HL-60 (cell line): ENCODE measurements around the gene AFF3.

Source experiments
- DNase-seq, 2 experiments: peaks; one replicate each; pipeline ENCODE4 v3.0.0-alpha.2; 2010 to 2020; ENCODE audit warnings: low read depth in 1 of 2, low spot score in 1 of 2
- H3K27ac ChIP-seq: fragments of 250-450 bp; sonication (Bioruptor Pico); replicated peaks from 2 replicates; pipeline ENCODE4 v1.5.1; 2020; ENCODE audit warnings: mild to moderate bottlenecking, moderate library complexity
- H3K27me3 ChIP-seq: fragments of 250-450 bp; sonication (Bioruptor Pico); 2 replicates; pipeline ENCODE4 v1.5.1; 2021; ENCODE audit warnings: mild to moderate bottlenecking, moderate library complexity; ENCODE audit not compliant: insufficient read depth, poor library complexity, severe bottlenecking
- H3K4me3 ChIP-seq: replicated peaks from 2 replicates; pipeline ENCODE4 v1.5.1; 2011; ENCODE audit warnings: mild to moderate bottlenecking, control low read depth, low read length; ENCODE audit not compliant: insufficient read depth
- GABPA ChIP-seq: IDR thresholded peaks from 2 replicates; pipeline ENCODE4 v1.6.1; 2012; ENCODE audit warnings: low read depth
- POLR2AphosphoS5 ChIP-seq: IDR thresholded peaks from 2 replicates; pipeline ENCODE4 v1.6.1; 2012; ENCODE audit warnings: low read depth
- SPI1 ChIP-seq: IDR thresholded peaks from 2 replicates; pipeline ENCODE4 v1.6.1; 2012; ENCODE audit warnings: low read depth, mild to moderate bottlenecking, borderline replicate concordance
- TF ChIP-seq, protein P1 (sequence below): IDR thresholded peaks from 2 replicates; pipeline ENCODE4 v1.6.1; 2012; ENCODE audit warnings: low read depth; ENCODE audit not compliant: insufficient replicate concordance
- TF ChIP-seq, protein P2 (sequence below): IDR thresholded peaks from one replicate; pipeline ENCODE4 v1.5.1; 2011; ENCODE audit warnings: low read length, control low read depth, inconsistent platforms; ENCODE audit not compliant: insufficient read depth

The AFF3 gene

DNA sequence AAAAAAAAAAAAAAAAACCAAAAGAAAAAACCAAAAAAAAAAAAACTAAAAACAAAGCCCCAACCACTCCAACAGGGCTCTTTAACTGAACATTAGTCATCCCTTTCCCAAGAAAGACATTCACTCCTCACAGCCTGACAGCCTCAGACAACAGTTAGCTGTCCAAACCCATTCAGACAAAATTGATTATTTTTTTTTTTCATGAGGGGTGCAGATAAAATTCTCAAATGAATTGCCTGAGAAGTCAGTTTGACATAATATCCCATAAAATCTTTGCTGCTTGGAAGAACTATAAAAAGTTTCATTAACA, 446.5 kb downstream of the AFF3 start:
- DNase-seq: no peak
- Histone ChIP-seq H3K4me3 (no peak overlapping the region), H3K27me3 (no peaks in the 10 kb centered on the region), H3K27ac (no peak overlapping the region)
- TF ChIP-seq GABPA (no peak), SPI1 (no peak), POLR2AphosphoS5 (no peak)
- TF ChIP-seq, protein P1, sequence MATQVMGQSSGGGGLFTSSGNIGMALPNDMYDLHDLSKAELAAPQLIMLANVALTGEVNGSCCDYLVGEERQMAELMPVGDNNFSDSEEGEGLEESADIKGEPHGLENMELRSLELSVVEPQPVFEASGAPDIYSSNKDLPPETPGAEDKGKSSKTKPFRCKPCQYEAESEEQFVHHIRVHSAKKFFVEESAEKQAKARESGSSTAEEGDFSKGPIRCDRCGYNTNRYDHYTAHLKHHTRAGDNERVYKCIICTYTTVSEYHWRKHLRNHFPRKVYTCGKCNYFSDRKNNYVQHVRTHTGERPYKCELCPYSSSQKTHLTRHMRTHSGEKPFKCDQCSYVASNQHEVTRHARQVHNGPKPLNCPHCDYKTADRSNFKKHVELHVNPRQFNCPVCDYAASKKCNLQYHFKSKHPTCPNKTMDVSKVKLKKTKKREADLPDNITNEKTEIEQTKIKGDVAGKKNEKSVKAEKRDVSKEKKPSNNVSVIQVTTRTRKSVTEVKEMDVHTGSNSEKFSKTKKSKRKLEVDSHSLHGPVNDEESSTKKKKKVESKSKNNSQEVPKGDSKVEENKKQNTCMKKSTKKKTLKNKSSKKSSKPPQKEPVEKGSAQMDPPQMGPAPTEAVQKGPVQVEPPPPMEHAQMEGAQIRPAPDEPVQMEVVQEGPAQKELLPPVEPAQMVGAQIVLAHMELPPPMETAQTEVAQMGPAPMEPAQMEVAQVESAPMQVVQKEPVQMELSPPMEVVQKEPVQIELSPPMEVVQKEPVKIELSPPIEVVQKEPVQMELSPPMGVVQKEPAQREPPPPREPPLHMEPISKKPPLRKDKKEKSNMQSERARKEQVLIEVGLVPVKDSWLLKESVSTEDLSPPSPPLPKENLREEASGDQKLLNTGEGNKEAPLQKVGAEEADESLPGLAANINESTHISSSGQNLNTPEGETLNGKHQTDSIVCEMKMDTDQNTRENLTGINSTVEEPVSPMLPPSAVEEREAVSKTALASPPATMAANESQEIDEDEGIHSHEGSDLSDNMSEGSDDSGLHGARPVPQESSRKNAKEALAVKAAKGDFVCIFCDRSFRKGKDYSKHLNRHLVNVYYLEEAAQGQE: no peak
- TF ChIP-seq, protein P2, sequence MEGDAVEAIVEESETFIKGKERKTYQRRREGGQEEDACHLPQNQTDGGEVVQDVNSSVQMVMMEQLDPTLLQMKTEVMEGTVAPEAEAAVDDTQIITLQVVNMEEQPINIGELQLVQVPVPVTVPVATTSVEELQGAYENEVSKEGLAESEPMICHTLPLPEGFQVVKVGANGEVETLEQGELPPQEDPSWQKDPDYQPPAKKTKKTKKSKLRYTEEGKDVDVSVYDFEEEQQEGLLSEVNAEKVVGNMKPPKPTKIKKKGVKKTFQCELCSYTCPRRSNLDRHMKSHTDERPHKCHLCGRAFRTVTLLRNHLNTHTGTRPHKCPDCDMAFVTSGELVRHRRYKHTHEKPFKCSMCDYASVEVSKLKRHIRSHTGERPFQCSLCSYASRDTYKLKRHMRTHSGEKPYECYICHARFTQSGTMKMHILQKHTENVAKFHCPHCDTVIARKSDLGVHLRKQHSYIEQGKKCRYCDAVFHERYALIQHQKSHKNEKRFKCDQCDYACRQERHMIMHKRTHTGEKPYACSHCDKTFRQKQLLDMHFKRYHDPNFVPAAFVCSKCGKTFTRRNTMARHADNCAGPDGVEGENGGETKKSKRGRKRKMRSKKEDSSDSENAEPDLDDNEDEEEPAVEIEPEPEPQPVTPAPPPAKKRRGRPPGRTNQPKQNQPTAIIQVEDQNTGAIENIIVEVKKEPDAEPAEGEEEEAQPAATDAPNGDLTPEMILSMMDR: no peak

DNA sequence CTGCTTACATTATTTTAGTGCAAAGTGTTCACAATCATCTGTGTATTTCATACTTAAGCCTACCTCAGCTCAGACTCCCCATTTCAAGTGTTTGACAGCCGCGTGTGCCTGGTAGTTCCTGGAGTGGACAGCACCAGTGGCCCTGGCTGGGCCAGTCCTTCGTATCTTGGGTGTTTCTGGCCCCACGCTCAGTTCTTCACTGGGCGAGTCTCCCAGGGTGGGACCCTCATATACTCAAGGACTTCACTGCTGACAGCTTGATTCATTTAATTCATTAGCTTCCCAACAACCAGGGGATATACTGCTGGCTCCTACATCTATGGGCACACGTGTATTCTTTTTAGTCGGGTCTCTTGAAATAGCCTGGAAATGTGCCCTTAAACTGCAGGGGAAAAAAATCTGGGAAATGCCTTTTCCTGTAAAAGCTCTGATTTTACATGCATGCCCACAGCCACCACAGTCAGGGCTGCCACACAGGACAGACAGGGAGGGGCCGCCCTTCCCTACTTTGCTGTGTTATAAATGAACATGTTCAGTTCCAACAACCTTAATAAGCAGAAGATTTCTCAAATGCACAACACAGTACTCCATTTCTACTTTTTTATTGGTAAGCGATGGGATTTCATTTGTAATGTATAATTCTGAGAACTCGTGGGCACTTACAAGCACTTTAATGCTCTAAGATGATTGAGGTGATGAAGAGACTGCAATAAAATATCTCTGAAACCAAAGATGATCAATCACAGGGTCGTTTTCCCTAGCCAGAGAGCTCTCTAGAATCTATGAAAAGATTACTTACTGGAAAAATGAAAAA, 447.1 kb downstream of the AFF3 start:
- DNase-seq: no peak
- Histone ChIP-seq H3K4me3 (no peak overlapping the region), H3K27ac (no peak overlapping the region), H3K27me3 (no peaks in the 10 kb centered on the region)
- no peak for TF ChIP-seq SPI1
- TF ChIP-seq GABPA: no peak
- no peak for TF ChIP-seq POLR2AphosphoS5
- TF ChIP-seq, protein P2: no peak
- TF ChIP-seq, protein P1: no peak

DNA sequence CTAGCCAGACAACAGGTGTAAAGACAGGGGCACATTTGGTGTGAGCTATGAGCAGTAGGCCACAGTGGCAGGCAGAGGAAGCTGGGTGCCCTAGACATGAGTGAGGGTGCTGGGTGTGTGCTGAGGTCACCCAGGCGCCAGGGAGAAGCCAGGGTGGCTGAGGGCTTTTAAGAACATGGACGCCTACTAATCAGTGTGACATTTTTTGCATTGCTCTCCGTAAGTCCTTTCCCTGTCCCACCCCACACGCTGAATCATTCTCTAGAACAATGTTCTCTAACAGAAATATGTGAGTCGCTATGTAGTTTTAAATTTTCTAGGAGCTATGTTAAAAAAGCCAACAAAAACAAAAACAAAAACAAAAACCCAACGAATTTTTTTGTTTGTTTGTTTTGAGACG, 448.1 kb downstream of the AFF3 start:
- Histone ChIP-seq H3K4me3 (no peak overlapping the region), H3K27ac (no peak overlapping the region), H3K27me3 (no peaks in the 10 kb centered on the region)
- TF ChIP-seq, protein P1: no peak
- TF ChIP-seq, protein P2: no peak
- TF ChIP-seq SPI1 (no peak), POLR2AphosphoS5 (no peak), GABPA (no peak)
- DNase-seq: no peak
